GM18520 (cell line): ENCODE results near the gene ORC4.

Experiments used
- ATAC-seq: cut with Tn5 transposase; IDR thresholded peaks from one replicate; pipeline ENCODE4 v1.9.1; 2021; ENCODE audit not compliant: unreplicated experiment

ORC4 gene

DNA sequence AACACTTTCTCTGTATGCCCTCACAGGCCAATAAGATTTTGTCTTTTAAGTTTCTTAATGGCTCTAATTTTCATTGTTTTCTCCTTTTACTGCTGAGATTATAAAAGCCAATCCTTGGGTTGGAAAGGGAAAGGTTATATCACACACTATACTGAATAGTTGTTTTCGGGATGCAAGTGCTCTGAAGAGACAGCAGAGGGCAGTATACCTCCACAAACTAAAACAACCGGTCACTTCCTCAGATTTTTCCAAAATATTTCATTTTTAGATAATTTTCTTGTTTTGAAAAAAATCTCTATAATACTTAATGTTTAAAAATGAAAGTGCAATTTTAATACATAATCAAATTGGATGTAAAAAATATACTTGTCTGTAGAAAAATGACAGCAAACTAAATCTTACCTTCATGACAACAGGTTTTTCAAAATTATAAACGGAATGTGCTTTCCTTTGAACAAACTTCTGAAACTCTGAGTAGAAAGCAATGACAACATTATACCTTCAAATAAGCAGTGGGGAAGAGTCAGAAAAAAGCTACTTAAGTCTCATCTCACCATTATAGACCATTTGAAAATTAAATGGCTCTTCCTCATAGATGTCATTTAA, 82.7 kb downstream of the ORC4 start:
- ATAC-seq, result peak; percentile 32

DNA sequence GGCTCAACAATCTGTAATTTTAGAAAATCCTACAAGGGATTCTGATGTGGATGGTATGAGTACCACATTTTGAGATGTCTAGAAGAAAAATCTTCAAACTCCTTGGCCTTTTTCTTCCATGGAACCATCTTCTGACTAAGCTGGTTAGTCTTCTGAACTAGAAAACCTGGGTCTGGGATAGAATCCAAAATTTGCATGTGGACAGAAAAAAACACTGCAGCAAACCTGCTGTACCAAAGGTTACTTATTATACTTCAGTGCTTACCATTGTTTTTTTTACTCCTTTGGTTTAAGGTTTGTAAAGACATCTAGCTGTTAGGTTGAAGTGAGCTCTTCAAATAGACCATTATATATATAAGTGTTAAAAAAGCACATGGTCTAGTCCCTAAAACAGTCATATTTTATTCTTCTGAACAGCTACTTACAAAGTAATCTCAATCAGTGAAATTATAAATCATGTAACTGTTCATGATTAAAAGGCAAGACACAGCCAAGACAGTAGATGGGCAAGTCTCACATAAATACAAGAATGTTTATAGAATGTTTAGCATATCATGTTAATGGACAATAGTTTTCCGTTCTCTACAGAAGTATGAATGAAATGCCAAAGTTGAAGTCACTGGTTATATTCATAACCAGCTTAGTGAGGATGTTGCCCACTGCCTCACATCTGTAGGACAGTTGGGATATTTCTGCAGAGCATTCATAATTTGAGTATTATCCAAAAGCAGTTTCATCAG, 85.5 kb downstream of the ORC4 start:
- no peak for ATAC-seq

GRCh38 chr2:147933931-147934330, 86.6 kb downstream of the ORC4 start:
- ATAC-seq, result no peak

DNA sequence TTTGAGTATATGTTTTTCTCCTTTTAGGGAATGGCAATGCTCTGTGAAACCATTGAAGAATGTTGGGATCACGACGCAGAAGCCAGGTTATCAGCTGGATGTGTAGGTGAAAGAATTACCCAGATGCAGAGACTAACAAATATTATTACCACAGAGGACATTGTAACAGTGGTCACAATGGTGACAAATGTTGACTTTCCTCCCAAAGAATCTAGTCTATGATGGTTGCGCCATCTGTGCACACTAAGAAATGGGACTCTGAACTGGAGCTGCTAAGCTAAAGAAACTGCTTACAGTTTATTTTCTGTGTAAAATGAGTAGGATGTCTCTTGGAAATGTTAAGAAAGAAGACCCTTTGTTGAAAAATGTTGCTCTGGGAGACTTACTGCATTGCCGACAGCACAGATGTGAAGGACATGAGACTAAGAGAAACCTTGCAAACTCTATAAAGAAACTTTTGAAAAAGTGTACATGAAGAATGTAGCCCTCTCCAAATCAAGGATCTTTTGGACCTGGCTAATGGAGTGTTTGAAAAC, 93.4 kb downstream of the ORC4 start:
- no peak for ATAC-seq

DNA sequence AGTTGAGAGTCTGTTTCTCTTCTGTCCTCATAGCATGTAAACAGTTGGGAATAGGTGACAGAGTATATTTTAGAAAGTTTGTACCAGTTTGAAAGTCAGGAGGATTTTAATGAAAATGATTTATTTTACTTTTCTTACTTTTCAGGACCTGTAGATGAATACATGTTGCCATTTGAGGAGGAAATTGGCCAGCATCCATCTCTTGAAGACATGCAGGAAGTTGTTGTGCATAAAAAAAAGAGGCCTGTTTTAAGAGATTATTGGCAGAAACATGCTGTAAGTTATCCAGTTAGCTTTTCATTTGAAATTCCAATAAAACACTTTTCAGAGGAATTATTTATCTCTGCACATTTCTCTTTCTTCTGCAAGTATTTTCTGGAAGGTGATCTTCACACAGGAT, 94.7 kb downstream of the ORC4 start:
- no peak for ATAC-seq

DNA sequence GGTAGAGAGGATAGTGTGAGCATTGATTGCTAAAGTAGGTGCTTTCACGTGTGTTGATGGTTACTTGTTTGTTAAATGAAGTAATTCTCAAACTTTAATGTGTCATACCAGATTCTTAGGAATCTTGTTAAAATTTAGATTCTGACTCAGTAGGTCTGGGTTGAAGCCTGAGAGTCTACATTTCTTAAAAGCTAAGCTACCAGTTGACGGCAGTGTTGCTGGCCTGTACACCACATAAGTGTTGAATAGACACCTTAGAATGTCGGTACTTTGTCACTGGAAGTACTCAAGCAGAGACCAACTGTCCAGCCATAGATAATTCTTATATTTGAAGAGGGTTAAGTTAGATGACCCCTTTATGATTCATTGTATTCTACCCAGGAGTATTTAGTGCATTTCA, 95.9 kb downstream of the ORC4 start:
- no peak for ATAC-seq

DNA sequence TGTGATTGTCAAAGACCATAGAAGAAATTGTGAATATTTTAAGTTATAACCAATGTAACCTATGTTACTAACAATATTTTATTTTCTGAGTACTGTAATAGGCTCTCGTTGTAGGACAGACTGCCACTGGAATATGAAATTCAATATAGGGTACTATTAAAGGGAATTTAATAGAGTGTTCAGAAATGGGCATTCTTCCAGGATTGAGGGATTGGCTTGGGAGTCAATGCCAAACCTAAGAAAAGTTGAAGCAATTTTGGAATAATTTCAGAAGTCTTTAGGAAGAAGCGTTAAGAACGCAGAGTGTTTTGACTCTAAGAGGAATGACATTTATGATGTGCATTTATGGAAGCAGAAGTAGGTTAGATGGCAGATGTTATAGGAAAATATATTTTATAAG, 96.7 kb downstream of the ORC4 start:
- ATAC-seq, result no peak

DNA sequence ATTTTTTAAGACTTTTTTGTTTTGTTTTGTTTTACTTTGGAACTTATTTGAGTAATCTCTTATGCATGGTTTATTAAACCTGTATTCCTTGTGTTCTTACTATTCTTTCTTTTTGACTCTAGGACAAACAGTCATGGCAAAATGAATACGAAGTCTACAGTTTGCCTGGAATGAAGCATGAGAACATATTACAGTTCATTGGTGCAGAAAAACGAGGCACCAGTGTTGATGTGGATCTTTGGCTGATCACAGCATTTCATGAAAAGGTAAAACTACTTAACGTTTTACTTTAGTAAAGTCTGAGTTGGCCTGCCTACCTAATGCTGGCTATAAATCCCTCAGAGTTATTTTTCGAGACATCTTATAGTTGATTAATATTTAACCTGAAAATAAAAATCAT, 103.4 kb downstream of the ORC4 start:
- no peak for ATAC-seq

DNA sequence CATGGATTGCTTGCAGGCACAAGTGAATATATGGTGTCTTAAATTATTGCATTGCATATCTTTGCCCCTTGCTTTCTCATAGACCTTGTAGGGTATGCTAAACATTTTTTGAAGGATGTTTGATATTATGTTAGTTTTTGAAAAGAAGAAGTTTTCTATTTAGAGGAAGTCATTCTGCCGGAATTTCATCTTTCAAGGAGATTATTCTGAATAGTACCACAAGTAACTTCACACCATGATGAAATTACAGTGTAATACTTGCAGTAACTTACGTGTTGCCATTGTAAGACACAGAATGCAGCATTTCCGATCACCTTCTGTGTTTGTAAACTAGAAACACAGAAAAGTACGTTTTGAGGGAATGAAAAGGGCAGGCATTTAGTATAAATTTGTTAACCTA, 103.8 kb downstream of the ORC4 start:
- ATAC-seq, result no peak

DNA sequence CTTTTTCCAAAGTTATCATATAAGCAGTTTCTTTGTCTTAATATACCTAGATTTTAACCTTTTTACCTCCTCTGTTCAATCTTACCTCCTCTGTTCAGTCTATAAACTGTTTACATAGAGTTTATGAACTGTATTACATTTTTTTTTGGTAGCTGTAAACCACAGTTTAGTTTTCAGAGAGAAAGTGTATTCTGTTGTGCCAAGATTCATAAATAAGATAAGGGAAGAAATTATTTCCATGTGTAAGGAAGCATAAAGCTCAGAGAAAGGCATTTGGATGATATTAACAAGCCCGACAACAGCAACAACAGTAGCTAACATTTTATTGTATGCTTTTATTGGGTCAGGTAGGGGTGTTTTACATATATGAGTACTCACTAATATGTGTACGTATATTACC, 104.5 kb downstream of the ORC4 start:
- ATAC-seq, result no peak

GRCh38 chr2:147913701-147914480, 106.6 kb downstream of the ORC4 start:
- ATAC-seq, result no peak

- no peak for ATAC-seq
These were observed 109.5 kb downstream of the ORC4 start for GRCh38 chr2:147910990-147911473.

GRCh38 chr2:147909178-147909577, 111.4 kb downstream of the ORC4 start:
- no peak for ATAC-seq

- ATAC-seq, result no peak
These were observed 116.5 kb downstream of the ORC4 start for GRCh38 chr2:147904051-147904450.

DNA sequence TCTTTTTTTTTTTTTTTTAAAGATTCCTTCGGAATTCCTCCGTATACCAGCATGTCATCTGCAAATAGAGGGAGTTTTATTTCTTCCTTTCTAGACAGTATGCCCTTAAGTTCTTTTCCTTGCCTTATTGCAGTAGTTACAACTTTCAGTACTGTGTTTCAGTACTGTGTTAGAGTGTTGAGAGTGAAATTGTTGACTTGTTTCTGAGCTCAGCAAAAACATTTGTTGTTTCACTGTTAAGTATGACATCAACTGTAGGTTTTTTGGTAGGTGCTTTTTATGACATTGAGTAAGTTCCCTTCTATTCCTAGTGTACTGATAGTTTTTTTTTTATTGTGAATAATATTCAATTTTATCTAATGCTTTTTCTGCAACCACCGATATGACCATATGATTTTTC, 131.9 kb downstream of the ORC4 start:
- no peak for ATAC-seq

GRCh38 chr2:147886136-147886535, 134.4 kb downstream of the ORC4 start:
- no peak for ATAC-seq

- no peak for ATAC-seq
These were observed 135.7 kb downstream of the ORC4 start for GRCh38 chr2:147884830-147885229.

- no peak for ATAC-seq
These were observed 137.9 kb downstream of the ORC4 start for GRCh38 chr2:147882631-147883030.
